SK-N-SH treated with all-trans-retinoic acid at 6 μM for 48 hours (cell line): Measurements from ENCODE around the gene FHIT.

ENCODE experiments used
- ATAC-seq: fragments of 200-7000 bp; cut with Tn5 transposase; 3 replicates; pipeline ENCODE4 v1.9.1; 2020; ENCODE audit warnings: mild to moderate bottlenecking, moderate library complexity
- ARNTL ChIP-seq: fragments of 450-650 bp; formaldehyde crosslinking; IDR thresholded peaks from 2 replicates; pipeline ENCODE4 v1.5.0; 2020; ENCODE audit warnings: low read depth, mild to moderate bottlenecking, moderate library complexity, borderline replicate concordance
- BACH2 ChIP-seq: fragments of 250-450 bp; sonication (Bioruptor Pico); IDR thresholded peaks from 2 replicates; pipeline ENCODE4 v1.9.0; 2021; ENCODE audit warnings: mild to moderate bottlenecking, borderline replicate concordance
- CREB5 ChIP-seq: fragments of 250-450 bp; sonication (Bioruptor Pico); IDR thresholded peaks from 2 replicates; pipeline ENCODE4 v1.5.1; 2020; ENCODE audit warnings: low read depth, mild to moderate bottlenecking, moderate library complexity
- CSDC2 ChIP-seq: fragments of 250-450 bp; sonication (Bioruptor Pico); IDR thresholded peaks from 2 replicates; pipeline ENCODE4 v1.5.0; 2020; ENCODE audit warnings: mild to moderate bottlenecking, moderate library complexity
- ESRRG ChIP-seq: fragments of 250-450 bp; sonication (Bioruptor Pico); IDR thresholded peaks from 2 replicates; pipeline ENCODE4 v1.6.1; 2021; ENCODE audit warnings: mild to moderate bottlenecking
- GLIS3 ChIP-seq: fragments of 250-450 bp; sonication (Bioruptor Pico); IDR thresholded peaks from 2 replicates; pipeline ENCODE4 v1.5.0; 2020; ENCODE audit warnings: mild to moderate bottlenecking, moderate library complexity
- ISL1 ChIP-seq: fragments of 250-450 bp; sonication (Bioruptor Pico); IDR thresholded peaks from 2 replicates; pipeline ENCODE4 v2.1.2; 2022; ENCODE audit warnings: mild to moderate bottlenecking, moderate library complexity
- PATZ1 ChIP-seq: fragments of 250-450 bp; sonication (Bioruptor Pico); IDR thresholded peaks from 2 replicates; pipeline ENCODE4 v1.8.0; 2020; ENCODE audit warnings: mild to moderate bottlenecking, moderate library complexity, borderline replicate concordance
- POU6F1 ChIP-seq: fragments of 250-450 bp; sonication (Bioruptor Pico); IDR thresholded peaks from 2 replicates; pipeline ENCODE4 v1.8.0; 2021; ENCODE audit warnings: low read depth, mild to moderate bottlenecking, moderate library complexity, borderline replicate concordance
- PPARA ChIP-seq: fragments of 250-450 bp; sonication (Bioruptor Pico); IDR thresholded peaks from 2 replicates; pipeline ENCODE4 v1.5.0; 2020; ENCODE audit warnings: mild to moderate bottlenecking, borderline replicate concordance
- RARB ChIP-seq: fragments of 250-450 bp; sonication (Bioruptor Pico); IDR thresholded peaks from 2 replicates; pipeline ENCODE4 v1.8.0; 2021; ENCODE audit warnings: mild to moderate bottlenecking, moderate library complexity
- SNAI2 ChIP-seq: fragments of 250-450 bp; sonication (Bioruptor Pico); IDR thresholded peaks from 2 replicates; pipeline ENCODE4 v1.5.0; 2020; ENCODE audit warnings: mild to moderate bottlenecking, moderate library complexity
- TCF4 ChIP-seq: fragments of 250-450 bp; sonication (Bioruptor Pico); IDR thresholded peaks from 2 replicates; pipeline ENCODE4 v1.8.0; 2021; ENCODE audit warnings: mild to moderate bottlenecking, moderate library complexity, borderline replicate concordance
- TOX ChIP-seq: fragments of 250-450 bp; sonication (Bioruptor Pico); IDR thresholded peaks from 2 replicates; pipeline ENCODE4 v1.8.0; 2021; ENCODE audit warnings: mild to moderate bottlenecking, moderate library complexity, borderline replicate concordance
- TSHZ2 ChIP-seq: fragments of 250-450 bp; sonication (Bioruptor Pico); IDR thresholded peaks from 2 replicates; pipeline ENCODE4 v1.5.0; 2020; ENCODE audit warnings: mild to moderate bottlenecking, moderate library complexity
- ZC3H10 ChIP-seq: fragments of 250-450 bp; sonication (Bioruptor Pico); IDR thresholded peaks from 2 replicates; pipeline ENCODE4 v1.5.1; 2021; ENCODE audit warnings: mild to moderate bottlenecking, moderate library complexity
- ZFP3 ChIP-seq: fragments of 250-450 bp; sonication (Bioruptor Pico); IDR thresholded peaks from 2 replicates; pipeline ENCODE4 v1.5.0; 2020; ENCODE audit warnings: mild to moderate bottlenecking, moderate library complexity
- ZFP30 ChIP-seq: fragments of 450-650 bp; formaldehyde crosslinking; IDR thresholded peaks from 2 replicates; pipeline ENCODE4 v1.5.0; 2022; ENCODE audit warnings: mild to moderate bottlenecking, moderate library complexity
- ZNF565 ChIP-seq: fragments of 450-650 bp; formaldehyde crosslinking; conservative IDR thresholded peaks from 2 replicates; pipeline ENCODE4 v1.5.0; 2020; ENCODE audit warnings: low read depth, mild to moderate bottlenecking, moderate library complexity
- ZNF70 ChIP-seq: fragments of 450-650 bp; formaldehyde crosslinking; IDR thresholded peaks from 2 replicates; pipeline ENCODE4 v1.5.0; 2020; ENCODE audit warnings: mild to moderate bottlenecking, moderate library complexity
- ZNF8 ChIP-seq: fragments of 450-650 bp; formaldehyde crosslinking; IDR thresholded peaks from 2 replicates; pipeline ENCODE4 v1.5.0; 2020; ENCODE audit warnings: mild to moderate bottlenecking, moderate library complexity

FHIT gene

GRCh38 chr3:60855250-60855649, 396.0 kb downstream of the FHIT start:
- ATAC-seq = no peak
- no peak for TF ChIP-seq POU6F1 (CRISPR knock-in tag)
- TF ChIP-seq ESRRG = no peak
- TF ChIP-seq PPARA = no peak
- TF ChIP-seq ZNF8 (CRISPR knock-in tag) = no peak
- TF ChIP-seq CREB5 (CRISPR knock-in tag) = no peak
- no peak for TF ChIP-seq ZFP3
- TF ChIP-seq TCF4 = no peak
- no peak for TF ChIP-seq ZFP30 (CRISPR knock-in tag)
- no peak for TF ChIP-seq CSDC2 (CRISPR knock-in tag)
- TF ChIP-seq PATZ1 = no peak
- no peak for TF ChIP-seq RARB (CRISPR knock-in tag)
- TF ChIP-seq ZNF565 (CRISPR knock-in tag) = no peak
- no peak for TF ChIP-seq TSHZ2 (CRISPR knock-in tag)
- no peak for TF ChIP-seq ARNTL (CRISPR knock-in tag)
- TF ChIP-seq ISL1 (CRISPR knock-in tag) = no peak
- no peak for TF ChIP-seq ZC3H10
- no peak for TF ChIP-seq TOX

GRCh38 chr3:60854791-60855190, 396.5 kb downstream of the FHIT start:
- TF ChIP-seq PATZ1 = no peak
- no peak for TF ChIP-seq TOX
- no peak for TF ChIP-seq ZNF8 (CRISPR knock-in tag)
- TF ChIP-seq ESRRG = no peak
- TF ChIP-seq CREB5 (CRISPR knock-in tag) = no peak
- TF ChIP-seq GLIS3 (CRISPR knock-in tag) = no peak
- TF ChIP-seq CSDC2 (CRISPR knock-in tag) = no peak
- no peak for TF ChIP-seq BACH2
- no peak for TF ChIP-seq TCF4
- no peak for TF ChIP-seq ZFP3
- no peak for TF ChIP-seq ZNF565 (CRISPR knock-in tag)

GRCh38 chr3:60847791-60848190, 403.5 kb downstream of the FHIT start:
- no peak for ATAC-seq
- TF ChIP-seq ZNF70 (no peak), SNAI2 (CRISPR knock-in tag) (no peak), CREB5 (CRISPR knock-in tag) (no peak), POU6F1 (CRISPR knock-in tag) (no peak), ZFP30 (CRISPR knock-in tag) (no peak), CSDC2 (CRISPR knock-in tag) (no peak), ESRRG (no peak), TOX (no peak)

More at GRCh38 chr3:60854791-60855190, 396.5 kb downstream of the FHIT start:
- no peak for ATAC-seq
